NCI-H2171 (cell line): ENCODE data around the gene RGMB.

Experiments
- DNase-seq: peaks from one replicate; lab custom pipeline; 2025; lab: John Stamatoyannopoulos, UW

RGMB gene

GRCh38 chr5:98785244-98785643, 11.8 kb downstream of the RGMB start:
- DNase-seq, result no peak

GRCh38 chr5:98786191-98786853, 12.9 kb downstream of the RGMB start:
- no peak for DNase-seq

- no peak for DNase-seq
Measured at GRCh38 chr5:98787131-98787719, 13.8 kb downstream of the RGMB start.

GRCh38 chr5:98789029-98789428, 15.6 kb downstream of the RGMB start:
- DNase-seq, result no peak

- no peak for DNase-seq
Measured at GRCh38 chr5:98791001-98791519, 17.6 kb downstream of the RGMB start.

GRCh38 chr5:98791898-98792580, 18.6 kb downstream of the RGMB start:
- no peak for DNase-seq

- DNase-seq, result no peak
Measured at GRCh38 chr5:98793223-98793622, 19.8 kb downstream of the RGMB start.

- no peak for DNase-seq
Measured at GRCh38 chr5:98794001-98794400, 20.5 kb downstream of the RGMB start.

- DNase-seq, result no peak
Measured at GRCh38 chr5:98794414-98795080, 21.1 kb downstream of the RGMB start.

GRCh38 chr5:98795243-98795642, 21.8 kb downstream of the RGMB start:
- no peak for DNase-seq

GRCh38 chr5:98796197-98796972, 22.9 kb downstream of the RGMB start:
- DNase-seq, result no peak

GRCh38 chr5:98798371-98798770, 24.9 kb downstream of the RGMB start:
- DNase-seq, result no peak

- DNase-seq, result no peak
Measured at GRCh38 chr5:98798847-98799246, 25.4 kb downstream of the RGMB start.

GRCh38 chr5:98804066-98804465, 30.6 kb downstream of the RGMB start:
- no peak for DNase-seq

- DNase-seq, result no peak
Measured at GRCh38 chr5:98805070-98805469, 31.6 kb downstream of the RGMB start.

- DNase-seq, result no peak
Measured at GRCh38 chr5:98807806-98808205, 34.3 kb downstream of the RGMB start.

GRCh38 chr5:98810206-98810605, 36.7 kb downstream of the RGMB start:
- DNase-seq, result no peak

GRCh38 chr5:98813755-98814154, 40.3 kb downstream of the RGMB start:
- DNase-seq, result no peak

- DNase-seq, result peak; percentile 4
Measured at GRCh38 chr5:98816582-98817222, 43.2 kb downstream of the RGMB start.

- no peak for DNase-seq
Measured at GRCh38 chr5:98825582-98826375, 52.3 kb downstream of the RGMB start.

- DNase-seq, result peak; percentile 7
Measured at GRCh38 chr5:98827161-98827560, 53.7 kb downstream of the RGMB start.
